SKM-1 treated with dmso at 0.1 percent for 144 hours (cell line): ENCODE data around the gene HPCA.

Experiments used
- DNase-seq: peaks from one replicate; lab custom pipeline; 2025; ENCODE audit not compliant: unreplicated experiment; lab: John Stamatoyannopoulos, UW

HPCA gene

DNA sequence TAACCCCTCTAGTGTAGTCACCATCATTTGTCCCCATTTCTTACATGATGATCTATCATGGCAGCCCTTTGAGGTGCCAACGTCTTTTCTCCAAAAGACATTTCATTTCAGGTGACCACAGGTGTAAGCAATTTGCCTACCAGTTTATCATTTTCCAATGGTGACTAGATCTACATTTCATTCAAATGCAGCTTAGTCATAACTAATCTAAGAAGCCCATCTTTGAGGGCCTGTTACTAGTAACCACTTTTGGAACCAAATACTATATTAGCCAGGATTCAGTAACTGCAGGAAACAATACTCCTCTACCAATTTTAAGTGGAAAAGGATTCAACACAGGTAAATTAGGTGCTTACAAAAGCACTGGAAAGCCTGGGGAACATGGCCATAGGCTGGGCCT lies 45.5 kb downstream of the HPCA start:
- no peak for DNase-seq

DNA sequence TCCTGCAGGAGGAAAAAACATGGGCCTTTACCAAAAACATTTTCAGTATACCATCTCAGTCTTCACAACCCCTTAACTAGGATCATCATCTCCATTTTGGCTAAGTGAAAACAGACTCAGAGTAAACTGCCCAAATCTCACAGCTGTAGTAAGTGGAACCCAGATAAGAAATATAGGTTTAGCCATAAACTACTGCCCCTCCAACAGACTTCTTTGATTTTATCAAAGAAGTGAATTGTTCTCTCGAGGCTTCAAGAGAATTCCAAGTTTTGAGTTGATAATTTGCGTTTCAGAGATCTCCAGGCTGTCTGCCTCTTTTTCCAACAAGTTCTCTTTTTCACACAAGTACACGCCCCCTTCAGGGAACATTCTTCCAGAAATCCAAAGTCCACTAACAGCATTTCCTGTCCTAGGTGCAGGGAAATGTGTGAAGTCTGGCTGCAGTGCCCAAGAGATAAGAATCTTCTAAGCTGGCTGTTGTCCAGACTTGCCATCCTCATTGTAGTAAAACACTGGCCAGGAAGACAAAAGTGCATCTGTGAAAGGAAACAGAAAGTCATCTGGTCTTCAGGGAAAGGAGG lies 47.5 kb downstream of the HPCA start:
- DNase-seq, result no peak

DNA sequence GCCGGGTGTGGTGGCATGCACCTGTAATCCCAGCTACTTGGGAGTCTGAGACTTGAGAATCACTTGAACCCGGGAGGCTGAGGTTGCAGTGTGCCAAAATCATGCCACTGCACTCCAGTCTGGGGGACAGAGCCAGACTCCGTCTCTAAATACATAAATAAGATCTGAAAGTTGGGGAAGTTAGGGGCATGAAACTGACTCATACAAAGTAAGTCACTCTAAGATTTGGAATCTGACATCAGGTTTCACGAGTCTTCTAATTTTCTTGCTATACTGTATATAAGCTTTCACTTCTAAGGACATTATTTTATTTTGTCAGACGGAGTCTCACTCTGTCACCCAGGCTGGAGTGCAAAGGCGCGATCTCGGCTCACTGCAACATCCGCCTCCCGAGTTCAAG lies 48.2 kb downstream of the HPCA start:
- no peak for DNase-seq

DNA sequence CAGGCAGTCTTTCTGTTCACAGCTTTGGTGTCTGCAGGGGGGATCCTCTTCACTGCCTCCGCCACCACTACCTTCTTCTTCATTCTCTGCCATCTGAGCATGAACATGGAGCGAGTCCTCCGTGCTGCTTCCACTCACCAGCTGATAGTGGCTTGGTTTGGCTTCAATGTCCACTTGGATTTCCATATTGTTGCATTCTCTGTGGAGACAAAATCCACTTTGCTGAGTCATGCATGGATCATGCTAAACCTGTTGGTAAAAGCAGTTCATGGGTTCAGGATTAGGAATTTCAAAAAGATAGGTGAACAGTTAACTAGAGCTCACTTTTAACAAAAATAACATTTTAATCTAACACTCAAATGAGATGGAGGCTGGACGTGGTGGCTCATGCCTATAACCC lies 50.8 kb downstream of the HPCA start:
- DNase-seq, result no peak

DNA sequence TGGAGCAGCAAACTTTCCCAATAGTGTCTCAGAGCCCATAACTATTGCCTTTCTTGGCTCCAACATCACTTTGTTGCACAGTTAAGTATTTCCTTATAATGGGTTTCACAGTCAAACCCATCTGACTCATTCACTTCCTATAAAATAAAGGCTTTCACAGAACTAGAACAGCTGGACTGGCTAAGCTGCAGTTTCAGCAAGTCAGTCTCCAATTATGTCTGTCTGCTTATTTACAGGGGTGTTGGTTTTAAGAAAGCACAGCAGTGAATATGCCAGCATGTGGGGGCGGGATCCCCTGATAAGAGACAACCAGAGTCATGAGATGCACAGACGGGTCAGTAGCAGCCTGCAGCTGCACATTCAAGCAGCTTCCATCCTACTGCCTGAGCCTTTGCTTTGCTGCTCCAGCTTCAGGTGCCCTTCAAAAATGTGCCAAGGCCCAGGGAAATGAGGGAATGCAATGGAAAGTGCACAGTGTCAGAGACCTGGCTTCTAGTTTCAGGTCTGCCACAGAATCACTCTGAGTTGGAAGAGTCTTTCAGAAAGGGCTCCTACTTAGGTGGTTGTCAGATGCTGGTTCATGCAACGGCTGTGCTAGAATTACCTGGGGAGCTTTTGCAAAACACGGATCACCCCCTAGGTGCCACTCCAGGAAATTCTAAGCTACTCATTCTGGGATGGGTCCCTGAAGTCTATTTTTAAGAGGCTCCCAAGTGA lies 53.5 kb downstream of the HPCA start:
- DNase-seq, result no peak

DNA sequence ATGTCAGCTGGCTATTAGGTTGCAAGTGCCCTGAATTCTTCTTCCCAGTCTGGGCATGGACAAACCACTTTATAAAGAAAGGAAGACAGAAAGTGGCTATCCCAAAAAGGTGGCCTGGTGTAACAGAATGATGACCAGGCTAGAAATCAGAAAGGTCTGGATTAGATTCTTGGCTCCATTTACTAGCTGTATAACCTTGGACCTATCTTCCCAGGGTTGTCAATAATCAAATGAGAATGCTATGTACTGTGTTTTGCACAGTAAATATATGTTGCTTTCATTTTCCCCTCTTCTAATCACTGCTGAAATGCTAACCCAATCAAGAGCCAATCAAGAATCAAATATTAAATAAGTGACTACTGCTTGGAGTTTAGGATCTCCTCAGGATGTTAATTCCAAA lies 57.9 kb downstream of the HPCA start:
- no peak for DNase-seq
